Right lobe of liver (tissue), 4 donors: ENCODE data around the gene SEMA4C.

Source experiments
- POLR2A ChIP-seq: fragments of 450-650 bp; IDR thresholded peaks from one replicate; pipeline ENCODE4 v1.6.1; 2017; ENCODE audit warnings: antibody characterized with exemption, mild to moderate bottlenecking
- TF ChIP-seq, protein P1 (sequence below), 4 donors: fragments of 200-600 bp in 3 of 4; fragments of 450-650 bp in 1 of 4; IDR thresholded peaks; one replicate each; pipeline versions ENCODE4 v1.5.1 to v1.8.0; 2016 to 2022; ENCODE audit warnings: antibody characterized with exemption in 4 of 4, mild to moderate bottlenecking in 2 of 4
- donor health status: DM: no; HTN: no; CAD: no.
- donor health status: DM: no; HTN: no; CAD: no.
- donor health status: DM: no; HTN: yes; CAD: no.

DNA sequence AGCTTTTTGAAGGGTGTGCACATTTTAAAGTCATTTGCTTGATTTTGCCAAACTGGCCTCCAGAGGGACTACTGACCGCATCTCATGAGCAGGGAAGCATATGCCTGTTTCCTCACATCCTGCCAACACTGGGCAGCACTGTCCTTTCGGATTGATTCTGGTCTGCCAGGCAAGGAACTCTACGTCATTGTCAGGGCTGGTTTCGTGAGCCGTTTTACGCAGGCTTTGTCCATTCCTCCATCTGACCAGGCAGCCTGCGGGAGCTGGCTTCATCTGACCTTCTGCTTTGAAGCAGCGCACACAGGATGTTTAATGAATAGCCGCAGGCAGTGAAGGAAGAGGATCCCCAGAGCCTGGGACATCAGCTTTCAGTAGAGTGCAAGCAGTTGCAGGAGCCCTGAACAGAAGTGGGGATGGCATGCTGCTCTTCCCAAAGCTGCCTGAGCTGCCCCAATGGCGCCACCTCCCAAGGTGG lies 46.3 kb upstream of the SEMA4C start:
- TF ChIP-seq, protein P1, sequence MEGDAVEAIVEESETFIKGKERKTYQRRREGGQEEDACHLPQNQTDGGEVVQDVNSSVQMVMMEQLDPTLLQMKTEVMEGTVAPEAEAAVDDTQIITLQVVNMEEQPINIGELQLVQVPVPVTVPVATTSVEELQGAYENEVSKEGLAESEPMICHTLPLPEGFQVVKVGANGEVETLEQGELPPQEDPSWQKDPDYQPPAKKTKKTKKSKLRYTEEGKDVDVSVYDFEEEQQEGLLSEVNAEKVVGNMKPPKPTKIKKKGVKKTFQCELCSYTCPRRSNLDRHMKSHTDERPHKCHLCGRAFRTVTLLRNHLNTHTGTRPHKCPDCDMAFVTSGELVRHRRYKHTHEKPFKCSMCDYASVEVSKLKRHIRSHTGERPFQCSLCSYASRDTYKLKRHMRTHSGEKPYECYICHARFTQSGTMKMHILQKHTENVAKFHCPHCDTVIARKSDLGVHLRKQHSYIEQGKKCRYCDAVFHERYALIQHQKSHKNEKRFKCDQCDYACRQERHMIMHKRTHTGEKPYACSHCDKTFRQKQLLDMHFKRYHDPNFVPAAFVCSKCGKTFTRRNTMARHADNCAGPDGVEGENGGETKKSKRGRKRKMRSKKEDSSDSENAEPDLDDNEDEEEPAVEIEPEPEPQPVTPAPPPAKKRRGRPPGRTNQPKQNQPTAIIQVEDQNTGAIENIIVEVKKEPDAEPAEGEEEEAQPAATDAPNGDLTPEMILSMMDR (IDR thresholded peaks at IDR 0.05): no peak
- no peak for TF ChIP-seq POLR2A
